ENCODE results near the gene ZNF132.

Gene ZNF132

GRCh38 chr19:58386576-58387337 lies 53.2 kb downstream of the ZNF132 start, which contains the start of gene RPS5:
Gene RPS5 (plus strand): TSS chr19:58387269. CDS start chr19:58388138, 869 bp downstream.
- peak; percentile 99 for DNase-seq (ENCODE audit: low read depth)

GRCh38 chr19:58385891-58386575 lies 53.9 kb downstream of the ZNF132 start:
- DNase-seq (ENCODE audit: low read depth), result peak; percentile 10

More at GRCh38 chr19:58386576-58387337, 53.2 kb downstream of the ZNF132 start, which contains the start of gene RPS5:
- TF ChIP-seq CTCF (conservative IDR thresholded peaks at IDR 0.05; ENCODE audit: low read depth, low read length), result no peak
- H3K4me3 ChIP-seq (ENCODE audit: low read depth, low read length), result peak within 1 kb of the TSS; percentile 82

GRCh38 chr19:58385313-58385890 lies 54.6 kb downstream of the ZNF132 start:
- TF ChIP-seq CTCF (conservative IDR thresholded peaks at IDR 0.05; ENCODE audit: low read depth, low read length), result no peak
- DNase-seq (ENCODE audit: low read depth), result no peak
- peak overlapping the region; percentile 82 for H3K4me3 ChIP-seq (ENCODE audit: low read depth, low read length)

More at GRCh38 chr19:58385891-58386575, 53.9 kb downstream of the ZNF132 start:
- TF ChIP-seq CTCF (conservative IDR thresholded peaks at IDR 0.05; ENCODE audit: low read depth, low read length), result no peak
- H3K4me3 ChIP-seq (ENCODE audit: low read depth, low read length), result peak overlapping the region; percentile 82

- DNase-seq (ENCODE audit: low read depth), result no peak
- H3K4me3 ChIP-seq (ENCODE audit: low read depth, low read length), result no peak overlapping the region
- TF ChIP-seq CTCF (conservative IDR thresholded peaks at IDR 0.05; ENCODE audit: low read depth, low read length), result no peak
These were observed 56.9 kb downstream of the ZNF132 start for GRCh38 chr19:58382997-58383603.

Data from choroid plexus epithelial cell (primary cell).